Esophagus muscularis mucosa (tissue), 4 donors: ENCODE measurements around the gene ZRANB3.

Experiments used
- EP300 ChIP-seq: sonication (generic); formaldehyde crosslinking; IDR thresholded peaks from one replicate; pipeline ENCODE4 v1.6.1; 2017; ENCODE audit warnings: antibody characterized with exemption
- POLR2A ChIP-seq: fragments of 450-650 bp; IDR thresholded peaks from one replicate; pipeline ENCODE4 v1.6.1; 2017; ENCODE audit warnings: antibody characterized with exemption, moderate library complexity, mild to moderate bottlenecking, low read depth
- POLR2AphosphoS5 ChIP-seq, 2 donors: sonication (generic); formaldehyde crosslinking; IDR thresholded peaks; one replicate each; pipeline ENCODE4 v1.6.1; 2017; ENCODE audit warnings: antibody characterized with exemption in 2 of 2
- TF ChIP-seq, protein P1 (sequence below), 3 experiments: fragments of 200-600 bp in 2 of 3; fragments of 450-650 bp in 1 of 3; sonication (generic) in 2 of 3; IDR thresholded peaks; one replicate each; pipeline ENCODE4 v1.5.1; 2017 to 2019; ENCODE audit warnings: antibody characterized with exemption in 3 of 3, mild to moderate bottlenecking in 2 of 3, moderate library complexity in 1 of 3

DNA sequence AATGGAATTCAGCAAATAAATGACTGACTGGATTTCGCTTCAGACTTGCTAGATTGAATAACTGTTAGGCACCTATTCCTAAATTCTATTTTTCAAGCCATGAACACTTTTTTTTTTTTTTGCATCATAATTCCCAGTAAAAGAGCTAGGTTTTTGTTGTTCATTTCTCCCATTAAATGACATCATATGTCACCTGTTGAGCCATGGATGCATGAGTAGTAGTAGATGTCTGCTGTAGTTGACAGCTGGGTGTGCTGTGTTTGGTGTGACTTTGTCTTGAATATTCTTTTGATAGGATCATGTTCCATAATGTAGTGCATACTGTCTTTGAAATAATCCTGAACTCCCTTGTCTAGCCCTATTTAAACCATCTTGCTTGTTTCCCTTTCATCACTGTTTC, 363.7 kb downstream of the ZRANB3 start:
- TF ChIP-seq, protein P1, sequence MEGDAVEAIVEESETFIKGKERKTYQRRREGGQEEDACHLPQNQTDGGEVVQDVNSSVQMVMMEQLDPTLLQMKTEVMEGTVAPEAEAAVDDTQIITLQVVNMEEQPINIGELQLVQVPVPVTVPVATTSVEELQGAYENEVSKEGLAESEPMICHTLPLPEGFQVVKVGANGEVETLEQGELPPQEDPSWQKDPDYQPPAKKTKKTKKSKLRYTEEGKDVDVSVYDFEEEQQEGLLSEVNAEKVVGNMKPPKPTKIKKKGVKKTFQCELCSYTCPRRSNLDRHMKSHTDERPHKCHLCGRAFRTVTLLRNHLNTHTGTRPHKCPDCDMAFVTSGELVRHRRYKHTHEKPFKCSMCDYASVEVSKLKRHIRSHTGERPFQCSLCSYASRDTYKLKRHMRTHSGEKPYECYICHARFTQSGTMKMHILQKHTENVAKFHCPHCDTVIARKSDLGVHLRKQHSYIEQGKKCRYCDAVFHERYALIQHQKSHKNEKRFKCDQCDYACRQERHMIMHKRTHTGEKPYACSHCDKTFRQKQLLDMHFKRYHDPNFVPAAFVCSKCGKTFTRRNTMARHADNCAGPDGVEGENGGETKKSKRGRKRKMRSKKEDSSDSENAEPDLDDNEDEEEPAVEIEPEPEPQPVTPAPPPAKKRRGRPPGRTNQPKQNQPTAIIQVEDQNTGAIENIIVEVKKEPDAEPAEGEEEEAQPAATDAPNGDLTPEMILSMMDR (IDR thresholded peaks at IDR 0.05): no peak
- TF ChIP-seq EP300 (no peak), POLR2AphosphoS5 (IDR thresholded peaks at IDR 0.05) (no peak), POLR2A (no peak)
